Neural cell (in vitro differentiated cells): ENCODE measurements around the gene CHRM4. TPM values are rescaled to one million over a fixed set of nuclear protein-coding genes. Genes with fewer than 3 reads are reported as not detected.

Source experiments
- polyA plus RNA-seq: library from polyadenylated mRNA; depleted of rRNA; stranded (reverse); fragments of >200 nt; gene quantifications from 2 replicates; pipeline ENCODE4 v1.2.3, GENCODE V29; 2014
- small RNA-seq, 3 experiments: library from RNA; depleted of rRNA; stranded (forward); fragments of <200 nt; gene quantifications; one replicate each; pipeline ENCODE3, GENCODE V24; 2012

The CHRM4 gene
- polyA plus RNA-seq, 1 donor from 2014 or later, result 8.2 TPM

Small RNA genes lying within 50 kb of the gene (small RNA-seq; reads per million reads assigned to genes)
- 0 reads per million in 3 experiments for gene MIR4688

Other genes starting within 250 kb of the CHRM4 start
- gene CREB3L1, start 114.1 kb downstream of the CHRM4 start, polyA plus RNA-seq, result not detected in 2 replicates
- 55.7 and 91.0 TPM in 2 replicates for gene DGKZ, start 44.3 kb downstream of the CHRM4 start, polyA plus RNA-seq
- 90.3 and 120 TPM in 2 replicates for gene MDK, start 10.1 kb downstream of the CHRM4 start, polyA plus RNA-seq
- 34.5 and 37.6 TPM in 2 replicates for gene AMBRA1, start 202.2 kb upstream of the CHRM4 start, polyA plus RNA-seq
- gene HARBI1, start 225.5 kb upstream of the CHRM4 start, polyA plus RNA-seq, result 5.4 and 9.5 TPM in 2 replicates
- gene ATG13, start 225.8 kb upstream of the CHRM4 start, polyA plus RNA-seq, result 21.1 and 28.5 TPM in 2 replicates